ENCODE measurements around the gene LGI2.

LGI2 gene

GRCh38 chr4:24973747-24974601 is 56.8 kb downstream of the LGI2 start:
- Histone ChIP-seq H3K36me3 (ENCODE audit: insufficient read depth, low read length) (no peaks in the 10 kb centered on the region), H3K9ac (ENCODE audit: low read depth, low read length) (no peak overlapping the region), H3K9me3 (ENCODE audit: control insufficient read depth, insufficient read depth, low read length) (no peaks in the 10 kb centered on the region), H3K4me1 (ENCODE audit: insufficient read depth, low read length) (no peaks in the 10 kb centered on the region; the same call in 1 of the 2 replicates)

- Histone ChIP-seq H3K9me3 (ENCODE audit: control insufficient read depth, insufficient read depth, low read length) (no peaks in the 10 kb centered on the region), H3K4me1 (ENCODE audit: insufficient read depth, low read length) (no peaks in the 10 kb centered on the region; the same call in 1 of the 2 replicates), H3K9ac (ENCODE audit: low read depth, low read length) (no peak overlapping the region), H3K36me3 (ENCODE audit: insufficient read depth, low read length) (no peaks in the 10 kb centered on the region)
Measured at GRCh38 chr4:24973404-24973746, 57.4 kb downstream of the LGI2 start.

GRCh38 chr4:24971192-24971591 is 59.6 kb downstream of the LGI2 start:
- Histone ChIP-seq H3K9me3 (ENCODE audit: control insufficient read depth, insufficient read depth, low read length) (peaks cover 6% of the 10 kb centered on the region), H3K36me3 (ENCODE audit: insufficient read depth, low read length) (no peaks in the 10 kb centered on the region), H3K9ac (ENCODE audit: low read depth, low read length) (no peak overlapping the region), H3K4me1 (ENCODE audit: insufficient read depth, low read length) (no peaks in the 10 kb centered on the region; the same call in 1 of the 2 replicates)

- H3K9me3 ChIP-seq (ENCODE audit: control insufficient read depth, insufficient read depth, low read length) = peaks cover 9% of the 10 kb centered on the region
- H3K9ac ChIP-seq (ENCODE audit: low read depth, low read length) = no peak overlapping the region
- H3K36me3 ChIP-seq (ENCODE audit: insufficient read depth, low read length) = no peaks in the 10 kb centered on the region
- no peaks in the 10 kb centered on the region; the same call in 1 of the 2 replicates for H3K4me1 ChIP-seq (ENCODE audit: insufficient read depth, low read length)
Measured at GRCh38 chr4:24970635-24971034, 60.1 kb downstream of the LGI2 start.

DNA sequence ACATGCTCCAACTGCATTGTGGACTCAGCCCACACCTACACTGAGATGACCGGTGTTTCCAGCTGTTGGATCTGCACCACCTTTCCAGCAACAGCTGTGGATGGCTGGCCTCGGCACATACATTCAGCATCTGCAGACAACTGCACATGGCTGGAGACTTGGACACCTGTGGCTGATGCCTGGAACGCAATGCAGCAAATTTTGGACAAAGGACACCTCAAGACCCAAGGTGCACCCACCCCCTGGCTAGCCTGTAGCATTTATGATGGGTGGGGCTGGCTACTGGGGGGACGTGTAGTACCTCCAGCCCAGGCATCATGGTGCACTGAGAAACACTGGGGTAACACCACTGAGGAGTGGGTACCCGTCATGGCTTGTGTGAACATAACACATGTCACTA is 60.6 kb downstream of the LGI2 start:
- H3K36me3 ChIP-seq (ENCODE audit: insufficient read depth, low read length) = no peaks in the 10 kb centered on the region
- H3K9me3 ChIP-seq (ENCODE audit: control insufficient read depth, insufficient read depth, low read length) = peaks cover 12% of the 10 kb centered on the region
- no peak overlapping the region for H3K9ac ChIP-seq (ENCODE audit: low read depth, low read length)
- no peaks in the 10 kb centered on the region; the same call in 1 of the 2 replicates for H3K4me1 ChIP-seq (ENCODE audit: insufficient read depth, low read length)

DNA sequence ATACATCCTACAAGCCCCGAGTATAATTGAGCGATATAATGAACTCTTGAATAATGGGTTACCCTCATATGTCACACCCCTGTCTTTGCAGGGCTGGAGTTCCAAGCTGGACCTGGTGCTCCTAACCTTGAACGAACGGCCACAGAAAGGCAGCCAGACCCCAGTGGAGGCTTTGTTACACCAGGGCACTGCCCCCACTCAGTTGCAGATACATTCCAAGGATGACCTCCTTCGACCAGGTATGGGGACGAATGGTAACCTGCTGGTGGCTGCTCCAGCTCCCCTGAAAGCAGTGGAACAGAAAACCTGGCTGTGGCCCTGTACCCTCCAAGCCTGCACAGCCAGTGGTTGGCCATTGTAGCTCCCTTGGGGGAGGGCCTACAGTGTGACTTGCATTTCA is 61.3 kb downstream of the LGI2 start:
- Histone ChIP-seq H3K9me3 (ENCODE audit: control insufficient read depth, insufficient read depth, low read length) (peaks cover 12% of the 10 kb centered on the region), H3K36me3 (ENCODE audit: insufficient read depth, low read length) (no peaks in the 10 kb centered on the region), H3K9ac (ENCODE audit: low read depth, low read length) (no peak overlapping the region), H3K4me1 (ENCODE audit: insufficient read depth, low read length) (no peaks in the 10 kb centered on the region; the same call in 1 of the 2 replicates)

GRCh38 chr4:24968992-24969391 is 61.8 kb downstream of the LGI2 start:
- Histone ChIP-seq H3K36me3 (ENCODE audit: insufficient read depth, low read length) (no peaks in the 10 kb centered on the region), H3K9ac (ENCODE audit: low read depth, low read length) (no peak overlapping the region), H3K9me3 (ENCODE audit: control insufficient read depth, insufficient read depth, low read length) (peaks cover 12% of the 10 kb centered on the region), H3K4me1 (ENCODE audit: insufficient read depth, low read length) (no peaks in the 10 kb centered on the region; the same call in 1 of the 2 replicates)

- Histone ChIP-seq H3K4me1 (ENCODE audit: insufficient read depth, low read length) (no peaks in the 10 kb centered on the region), H3K9ac (ENCODE audit: low read depth, low read length) (no peak overlapping the region), H3K36me3 (ENCODE audit: insufficient read depth, low read length) (no peaks in the 10 kb centered on the region), H3K9me3 (ENCODE audit: control insufficient read depth, insufficient read depth, low read length) (peaks cover 12% of the 10 kb centered on the region)
Measured at GRCh38 chr4:24968278-24968677, 62.5 kb downstream of the LGI2 start.

DNA sequence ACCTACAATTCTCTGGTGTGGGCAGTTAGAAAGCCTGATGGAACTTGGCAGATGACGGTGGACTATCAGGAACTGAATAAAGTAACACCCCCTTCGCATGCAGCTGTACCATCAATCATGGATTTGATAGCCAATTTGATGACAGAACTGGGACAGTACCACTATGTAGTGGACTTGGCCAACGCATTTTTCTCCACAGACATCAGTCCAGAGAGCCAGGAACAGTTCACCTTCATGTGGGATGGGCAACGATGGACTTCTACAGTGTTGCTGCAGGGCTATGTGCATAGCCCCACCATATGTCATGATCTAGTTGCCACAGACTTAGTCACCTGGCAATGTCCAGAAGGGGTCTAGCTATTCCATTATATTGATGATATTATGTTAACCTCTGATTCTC is 63.4 kb downstream of the LGI2 start:
- H3K36me3 ChIP-seq (ENCODE audit: insufficient read depth, low read length) = no peaks in the 10 kb centered on the region
- no peak overlapping the region for H3K9ac ChIP-seq (ENCODE audit: low read depth, low read length)
- peaks cover 12% of the 10 kb centered on the region for H3K9me3 ChIP-seq (ENCODE audit: control insufficient read depth, insufficient read depth, low read length)
- no peaks in the 10 kb centered on the region for H3K4me1 ChIP-seq (ENCODE audit: insufficient read depth, low read length)

- H3K4me1 ChIP-seq (ENCODE audit: insufficient read depth, low read length) = no peaks in the 10 kb centered on the region
- no peak overlapping the region for H3K9ac ChIP-seq (ENCODE audit: low read depth, low read length)
- no peaks in the 10 kb centered on the region for H3K36me3 ChIP-seq (ENCODE audit: insufficient read depth, low read length)
- H3K9me3 ChIP-seq (ENCODE audit: control insufficient read depth, insufficient read depth, low read length) = peaks cover 12% of the 10 kb centered on the region
Measured at GRCh38 chr4:24966076-24966475, 64.7 kb downstream of the LGI2 start.

GRCh38 chr4:24965627-24966026 is 65.1 kb downstream of the LGI2 start:
- peaks cover 12% of the 10 kb centered on the region for H3K9me3 ChIP-seq (ENCODE audit: control insufficient read depth, insufficient read depth, low read length)
- H3K4me1 ChIP-seq (ENCODE audit: insufficient read depth, low read length) = no peaks in the 10 kb centered on the region
- no peaks in the 10 kb centered on the region for H3K36me3 ChIP-seq (ENCODE audit: insufficient read depth, low read length)
- H3K9ac ChIP-seq (ENCODE audit: low read depth, low read length) = no peak overlapping the region

DNA sequence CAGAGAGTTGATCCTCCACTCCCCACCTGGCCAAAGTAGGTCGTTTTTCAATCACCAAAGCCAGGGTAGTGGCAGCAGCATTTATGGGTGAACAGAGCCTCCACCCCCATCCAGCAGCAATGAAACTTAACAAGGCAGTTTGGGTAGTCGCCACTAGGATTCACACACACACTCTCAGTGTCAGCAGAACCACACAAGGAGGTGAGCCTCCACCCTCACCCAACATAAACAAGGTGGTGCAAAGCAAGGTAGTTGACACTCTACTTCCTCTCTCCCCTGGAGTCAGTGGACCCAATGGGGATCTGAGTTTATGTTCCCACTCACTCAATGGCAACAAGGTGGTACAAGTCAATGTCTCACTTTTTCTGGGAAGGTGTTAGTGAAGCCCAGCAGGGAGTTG is 67.5 kb downstream of the LGI2 start:
- Histone ChIP-seq H3K36me3 (ENCODE audit: insufficient read depth, low read length) (no peaks in the 10 kb centered on the region), H3K9ac (ENCODE audit: low read depth, low read length) (no peak overlapping the region), H3K9me3 (ENCODE audit: control insufficient read depth, insufficient read depth, low read length) (peaks cover 12% of the 10 kb centered on the region), H3K4me1 (ENCODE audit: insufficient read depth, low read length) (no peaks in the 10 kb centered on the region)

DNA sequence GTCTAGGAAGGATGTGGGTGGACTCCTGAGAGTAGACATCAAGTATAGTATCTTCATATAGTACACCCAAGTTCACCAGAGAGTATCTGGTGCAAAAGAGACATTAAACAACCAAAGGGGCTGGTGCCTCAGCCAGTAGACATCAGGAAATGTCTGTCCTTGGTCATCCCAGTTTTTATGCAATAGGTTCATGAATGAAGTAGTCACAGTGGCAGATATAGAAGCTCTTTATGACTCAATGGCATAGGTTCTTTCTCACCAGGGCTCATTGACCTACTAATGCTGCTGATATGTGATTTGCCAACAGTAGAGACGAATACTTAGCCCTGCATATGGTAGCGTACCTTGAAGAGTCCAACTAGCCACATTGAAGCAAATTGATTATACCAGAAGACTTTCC is 72.9 kb downstream of the LGI2 start:
- no peak overlapping the region for H3K9ac ChIP-seq (ENCODE audit: low read depth, low read length)
- H3K36me3 ChIP-seq (ENCODE audit: insufficient read depth, low read length) = no peaks in the 10 kb centered on the region
- no peaks in the 10 kb centered on the region for H3K9me3 ChIP-seq (ENCODE audit: control insufficient read depth, insufficient read depth, low read length)
- peaks cover 6% of the 10 kb centered on the region; the same call in 1 of the 2 replicates for H3K4me1 ChIP-seq (ENCODE audit: insufficient read depth, low read length)

- H3K9me3 ChIP-seq (ENCODE audit: control insufficient read depth, insufficient read depth, low read length) = no peaks in the 10 kb centered on the region
- H3K4me1 ChIP-seq (ENCODE audit: insufficient read depth, low read length) = peaks cover 6% of the 10 kb centered on the region; the same call in 1 of the 2 replicates
- H3K9ac ChIP-seq (ENCODE audit: low read depth, low read length) = no peak overlapping the region
- no peaks in the 10 kb centered on the region for H3K36me3 ChIP-seq (ENCODE audit: insufficient read depth, low read length)
Measured at GRCh38 chr4:24956763-24957162, 74.0 kb downstream of the LGI2 start.

GRCh38 chr4:24956091-24956490 is 74.7 kb downstream of the LGI2 start:
- Histone ChIP-seq H3K9me3 (ENCODE audit: control insufficient read depth, insufficient read depth, low read length) (no peaks in the 10 kb centered on the region), H3K4me1 (ENCODE audit: insufficient read depth, low read length) (peaks cover 6% of the 10 kb centered on the region; the same call in 1 of the 2 replicates), H3K9ac (ENCODE audit: low read depth, low read length) (no peak overlapping the region), H3K36me3 (ENCODE audit: insufficient read depth, low read length) (no peaks in the 10 kb centered on the region)
